ENCODE results near the gene MXRA5. TPM values are rescaled to one million over a fixed set of nuclear protein-coding genes. Genes with fewer than 3 reads are reported as not detected.
A peak's percentile ranks its signal among the peaks of the same experiment; 100 is the strongest.
"Not testable (repeated sequence)": the region's sequence is repeated elsewhere in the genome, so short reads cannot be mapped to it uniquely, and the experiment has no call there.

Gene MXRA5
- total RNA-seq, 2 experiments from 2014 or later = not detected

DNA sequence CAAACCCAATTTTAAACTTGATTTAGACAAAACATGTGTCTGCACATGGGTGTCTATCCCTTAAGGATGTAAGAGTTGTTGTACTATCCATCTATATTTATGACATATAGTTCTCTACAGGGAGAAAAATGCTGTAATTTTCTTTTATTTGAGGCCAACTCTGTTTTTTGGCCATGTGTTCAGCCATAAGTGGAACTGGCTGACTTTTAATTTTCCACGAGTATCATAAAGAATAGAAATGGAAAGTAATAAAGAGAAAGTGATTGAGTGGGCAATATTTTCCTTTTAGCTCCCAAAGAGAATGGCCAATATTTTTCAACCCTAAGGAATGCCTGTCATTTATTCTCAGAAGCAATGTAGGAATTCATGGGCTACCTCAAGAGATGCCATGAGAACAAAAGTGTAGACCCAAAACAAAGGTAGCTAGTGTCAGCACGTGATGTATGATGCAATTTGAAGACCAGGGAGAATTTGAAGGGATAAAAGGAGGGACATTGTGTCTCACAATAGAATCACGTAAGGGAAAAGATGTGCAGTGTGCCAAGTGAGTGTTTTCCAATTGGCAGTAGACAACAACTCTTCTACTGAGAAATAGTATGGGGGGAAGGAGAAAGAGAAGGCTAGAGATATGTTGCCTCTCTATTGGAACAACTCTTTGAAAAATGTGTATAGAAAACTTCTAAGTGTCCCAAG lies 27.8 kb upstream of the MXRA5 start:
- no peak for ATAC-seq
- H3K9me3 Mint-ChIP-seq (ENCODE audit: insufficient read depth) = no peaks in the 10 kb centered on the region

DNA sequence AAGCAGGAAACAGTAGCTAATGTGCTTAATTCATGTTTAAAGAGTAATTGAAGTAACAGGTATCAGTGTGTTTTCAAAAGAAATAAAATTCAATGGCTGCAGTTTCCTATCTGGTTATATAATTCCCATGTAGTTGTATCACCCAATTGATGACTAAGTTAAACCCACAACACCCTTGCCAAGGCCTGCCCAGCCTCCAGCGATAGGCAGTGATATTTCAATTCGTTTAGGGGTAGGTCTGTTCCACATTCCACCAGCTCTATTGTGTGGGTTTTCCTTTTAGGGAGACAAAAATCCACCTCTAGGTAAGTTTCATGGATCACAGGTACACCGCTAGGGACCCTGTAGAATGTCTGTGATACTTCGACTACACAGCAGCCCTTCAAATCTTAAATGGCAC lies 24.7 kb upstream of the MXRA5 start:
- H3K4me1 Mint-ChIP-seq (ENCODE audit: low read depth) = no peaks in the 10 kb centered on the region
- H3K9me3 Mint-ChIP-seq (ENCODE audit: insufficient read depth) = no peaks in the 10 kb centered on the region
- no peaks in the 10 kb centered on the region for H3K27me3 Mint-ChIP-seq (ENCODE audit: low read depth)
- H3K4me3 Mint-ChIP-seq = no peak overlapping the region
- H3K27ac Mint-ChIP-seq = no peak overlapping the region
- DNase-seq = no peak
- ChIA-PET CTCF (no interaction called here), POLR2A (no interaction called here)
- no peak for ATAC-seq
- no peaks in the 10 kb centered on the region for H3K36me3 Mint-ChIP-seq (ENCODE audit: low read depth)

More for the DNA sequence above, 27.8 kb upstream of the MXRA5 start:
- H3K4me1 Mint-ChIP-seq (ENCODE audit: low read depth) = no peaks in the 10 kb centered on the region
- POLR2A ChIA-PET = no interaction called here
- H3K27me3 Mint-ChIP-seq (ENCODE audit: low read depth) = no peaks in the 10 kb centered on the region
- no peak overlapping the region for H3K27ac Mint-ChIP-seq
- H3K36me3 Mint-ChIP-seq (ENCODE audit: low read depth) = no peaks in the 10 kb centered on the region
- DNase-seq = no peak
- H3K4me3 Mint-ChIP-seq = no peak overlapping the region
- CTCF ChIA-PET = no interaction called here

DNA sequence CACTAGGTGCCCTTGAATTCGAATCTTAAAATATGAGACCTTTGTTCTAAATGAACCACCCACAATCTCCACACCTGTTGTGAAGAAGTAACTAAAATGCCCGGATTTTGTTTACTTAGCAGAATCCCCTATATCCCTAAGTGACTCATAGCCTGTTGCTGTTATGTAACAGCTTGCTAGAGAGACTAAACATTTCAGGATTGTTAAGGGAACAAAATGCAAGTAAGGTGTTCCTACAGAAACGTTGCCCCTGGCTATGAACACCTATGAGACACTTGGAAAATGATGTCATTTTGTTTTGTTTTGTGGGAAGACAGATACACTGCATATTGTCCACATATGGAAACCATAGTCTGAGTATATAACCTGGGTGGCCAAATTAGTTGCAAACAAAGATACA lies 24.2 kb upstream of the MXRA5 start:
- H3K27ac Mint-ChIP-seq = no peak overlapping the region
- ATAC-seq (no peak), DNase-seq (no peak)
- POLR2A ChIA-PET = no interaction called here
- no peaks in the 10 kb centered on the region for H3K9me3 Mint-ChIP-seq (ENCODE audit: insufficient read depth)
- H3K27me3 Mint-ChIP-seq (ENCODE audit: low read depth) = no peaks in the 10 kb centered on the region
- no peaks in the 10 kb centered on the region for H3K36me3 Mint-ChIP-seq (ENCODE audit: low read depth)
- CTCF ChIA-PET = no interaction called here
- H3K4me3 Mint-ChIP-seq = no peak overlapping the region
- no peaks in the 10 kb centered on the region for H3K4me1 Mint-ChIP-seq (ENCODE audit: low read depth)

DNA sequence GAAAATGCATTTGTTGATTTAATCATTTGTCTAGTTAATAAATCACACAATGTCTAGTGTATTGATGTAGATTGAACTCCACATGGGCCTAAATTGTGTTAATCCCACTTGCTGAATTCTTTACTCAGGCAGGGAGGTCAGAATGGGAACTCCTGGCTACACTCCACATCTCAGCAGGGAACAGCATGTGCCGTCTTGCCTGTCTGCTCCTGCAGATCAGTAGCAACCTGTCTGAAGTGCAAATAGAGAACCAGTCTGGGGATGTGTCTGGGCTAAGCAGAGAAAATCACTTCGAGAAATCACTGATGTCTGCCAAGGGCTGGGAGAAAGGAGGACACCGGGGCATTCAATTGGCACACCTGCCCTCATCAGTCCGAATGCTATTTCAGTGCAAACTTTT lies 16.5 kb upstream of the MXRA5 start:
- no peak overlapping the region for H3K27ac Mint-ChIP-seq
- ATAC-seq (no peak), DNase-seq (no peak)
- H3K4me1 Mint-ChIP-seq (ENCODE audit: low read depth) = no peaks in the 10 kb centered on the region
- no peak overlapping the region for H3K4me3 Mint-ChIP-seq
- ChIA-PET CTCF (no interaction called here), POLR2A (no interaction called here)
- H3K27me3 Mint-ChIP-seq (ENCODE audit: low read depth) = no peaks in the 10 kb centered on the region
- no peaks in the 10 kb centered on the region for H3K36me3 Mint-ChIP-seq (ENCODE audit: low read depth)
- H3K9me3 Mint-ChIP-seq (ENCODE audit: insufficient read depth) = no peaks in the 10 kb centered on the region

DNA sequence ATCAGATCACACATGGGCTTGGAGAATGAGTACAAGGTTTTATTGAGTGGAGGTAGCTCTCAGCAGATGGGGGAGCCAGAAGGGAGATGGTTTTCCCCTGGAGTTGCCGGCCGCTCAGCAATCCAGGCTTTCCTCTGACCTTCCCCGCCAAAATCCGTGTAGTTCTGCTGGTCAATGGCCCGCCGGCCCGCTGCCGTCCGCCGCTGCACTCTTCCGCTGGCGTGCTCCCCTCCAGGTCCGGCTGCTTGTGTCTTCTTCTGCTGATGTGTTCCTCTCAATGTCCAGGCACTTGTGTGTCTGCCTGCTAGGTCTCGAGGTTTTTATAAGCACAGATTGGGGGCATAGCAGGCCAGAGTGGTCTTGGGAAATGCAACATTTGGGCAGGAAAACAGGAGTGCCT lies 14.4 kb upstream of the MXRA5 start:
- H3K4me1 Mint-ChIP-seq (ENCODE audit: low read depth) = no peaks in the 10 kb centered on the region
- H3K27ac Mint-ChIP-seq = no peak overlapping the region
- DNase-seq = no peak
- no peaks in the 10 kb centered on the region for H3K27me3 Mint-ChIP-seq (ENCODE audit: low read depth)
- H3K4me3 Mint-ChIP-seq = no peak overlapping the region
- H3K36me3 Mint-ChIP-seq (ENCODE audit: low read depth) = no peaks in the 10 kb centered on the region
- CTCF ChIA-PET = no interaction called here
- POLR2A ChIA-PET = no interaction called here
- H3K9me3 Mint-ChIP-seq (ENCODE audit: insufficient read depth) = no peaks in the 10 kb centered on the region
- ATAC-seq = no peak

DNA sequence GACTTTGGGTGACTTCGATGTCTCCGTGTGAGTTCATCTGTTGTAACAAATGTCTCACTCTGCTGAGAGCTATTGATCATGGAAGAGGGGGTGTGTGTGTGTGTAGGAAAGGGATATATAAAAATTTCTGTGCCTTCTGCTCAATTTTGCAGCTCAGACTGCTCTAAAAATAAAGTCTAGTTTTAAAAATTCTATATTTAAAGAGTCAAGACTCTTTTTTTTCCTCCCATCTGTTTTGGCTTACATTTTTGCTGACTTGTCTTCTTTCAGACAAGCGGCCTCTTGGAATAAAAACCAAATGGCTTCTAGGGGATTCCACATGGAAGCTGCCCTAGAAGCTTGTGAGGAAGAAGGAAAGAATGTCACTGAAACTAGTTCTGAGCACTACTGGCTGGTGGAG lies 6.3 kb upstream of the MXRA5 start:
- not testable (repeated sequence) for H3K4me3 Mint-ChIP-seq

DNA sequence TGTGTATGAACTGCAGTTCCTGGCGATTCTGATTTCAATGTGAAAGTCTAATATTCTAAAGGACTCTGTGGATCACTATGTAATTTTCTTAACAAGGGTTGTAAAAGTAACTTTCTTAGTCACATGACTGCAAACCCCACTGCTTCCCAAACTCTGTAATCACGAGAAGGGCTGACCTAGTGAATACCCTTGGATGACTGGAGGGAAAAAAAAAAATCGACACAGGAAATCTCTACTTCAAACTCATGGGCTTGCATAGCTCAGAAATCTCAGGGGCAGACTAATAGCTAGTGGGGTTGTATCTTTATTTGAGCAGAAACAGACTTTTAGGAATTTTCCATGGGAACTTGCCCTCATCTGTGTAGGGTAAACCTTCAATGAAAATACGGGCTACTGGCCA lies 4.8 kb upstream of the MXRA5 start:
- Mint-ChIP-seq H3K4me1 (ENCODE audit: low read depth) (no peaks in the 10 kb centered on the region), H3K9me3 (ENCODE audit: insufficient read depth) (no peaks in the 10 kb centered on the region), H3K27ac (no peak overlapping the region), H3K36me3 (ENCODE audit: low read depth) (no peaks in the 10 kb centered on the region), H3K27me3 (ENCODE audit: low read depth) (no peaks in the 10 kb centered on the region), H3K4me3 (no peak overlapping the region)
- POLR2A ChIA-PET = no interaction called here
- DNase-seq = no peak
- CTCF ChIA-PET = no interaction called here
- ATAC-seq = no peak

More for the DNA sequence above, 6.3 kb upstream of the MXRA5 start:
- H3K27me3 Mint-ChIP-seq (ENCODE audit: low read depth); CTCF ChIA-PET; H3K4me1 Mint-ChIP-seq (ENCODE audit: low read depth); DNase-seq; H3K9me3 Mint-ChIP-seq (ENCODE audit: insufficient read depth); H3K27ac Mint-ChIP-seq; H3K36me3 Mint-ChIP-seq (ENCODE audit: low read depth); ATAC-seq; POLR2A ChIA-PET: not testable (repeated sequence)

DNA sequence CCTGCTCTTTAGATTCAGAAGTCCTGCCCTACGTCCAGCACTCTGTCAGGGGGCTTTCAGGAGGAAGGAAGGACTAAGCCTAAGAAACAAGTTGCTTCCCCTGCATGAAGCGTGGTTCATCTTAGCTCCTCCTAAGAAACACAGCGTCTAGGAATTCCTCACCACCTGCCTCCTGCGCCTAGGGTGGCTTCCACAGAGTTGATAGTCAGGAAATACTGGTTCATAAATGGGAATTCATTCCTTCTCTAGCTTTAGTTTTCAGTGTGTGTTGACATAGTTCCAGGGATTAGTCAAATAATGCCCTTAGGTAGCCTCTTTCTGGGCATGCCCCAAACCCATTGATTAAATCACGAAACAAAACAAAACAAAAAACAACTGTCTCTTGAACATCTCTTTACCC lies 1.7 kb upstream of the MXRA5 start:
- ATAC-seq (no peak), DNase-seq (no peak)
- H3K27me3 Mint-ChIP-seq (ENCODE audit: low read depth) = peaks cover 2% of the 10 kb centered on the region
- no peaks in the 10 kb centered on the region for H3K36me3 Mint-ChIP-seq (ENCODE audit: low read depth)
- CTCF ChIA-PET = no interaction called here
- no peak overlapping the region for H3K27ac Mint-ChIP-seq
- H3K9me3 Mint-ChIP-seq (ENCODE audit: insufficient read depth) = no peaks in the 10 kb centered on the region
- H3K4me3 Mint-ChIP-seq = no peak overlapping the region
- POLR2A ChIA-PET = no interaction called here
- H3K4me1 Mint-ChIP-seq (ENCODE audit: low read depth) = no peaks in the 10 kb centered on the region

DNA sequence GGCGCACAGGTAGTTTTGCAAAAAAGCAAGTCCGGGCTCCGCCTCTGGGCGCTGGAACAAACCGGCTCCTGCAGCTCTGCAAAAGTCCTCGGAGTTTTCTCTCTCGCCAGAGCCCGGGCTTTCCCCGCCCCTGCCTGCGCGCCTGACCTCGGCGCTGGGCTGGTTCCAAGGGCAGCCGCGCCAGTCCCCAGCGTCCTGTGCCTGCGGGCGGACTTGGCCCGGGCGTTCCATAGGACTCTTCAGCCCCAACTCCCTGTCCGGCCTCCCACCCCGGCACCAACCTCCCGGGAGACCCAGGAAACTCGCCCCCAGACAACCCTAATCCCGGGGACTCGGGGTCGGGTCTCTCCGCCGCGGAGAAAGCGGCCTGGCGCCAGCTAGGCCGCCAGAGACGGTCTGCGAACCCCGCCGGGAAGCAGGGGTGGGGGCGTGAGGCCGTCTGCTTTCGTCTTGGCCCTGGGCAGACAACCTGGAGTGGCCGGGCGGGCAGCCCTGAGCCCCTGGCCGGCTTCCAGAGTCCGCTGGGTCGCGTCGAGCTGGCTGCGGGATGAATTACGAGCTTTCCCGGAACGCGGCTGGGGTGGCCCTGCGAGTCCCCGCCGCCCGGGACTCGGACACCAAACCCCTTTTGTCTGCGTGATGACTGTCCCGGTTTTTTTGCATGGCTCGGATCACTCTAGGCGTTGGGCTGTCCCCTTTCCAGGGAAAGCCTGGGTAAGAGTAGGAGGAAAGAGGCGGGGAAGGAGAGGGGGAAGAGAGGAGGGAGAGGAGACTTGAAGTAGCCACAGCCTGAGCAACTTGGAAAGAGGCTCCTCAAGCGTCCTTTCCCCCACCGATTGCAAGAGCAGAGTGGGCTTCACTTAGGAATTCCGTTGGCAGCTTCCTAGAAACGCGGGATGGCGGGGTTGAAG lies 916 bp downstream of the MXRA5 start:
- DNase-seq = no peak
- H3K27ac Mint-ChIP-seq = no peak overlapping the region
- ChIA-PET CTCF (no interaction called here), POLR2A (no interaction called here)
- H3K27me3 Mint-ChIP-seq (ENCODE audit: low read depth) = peaks cover 2% of the 10 kb centered on the region
- H3K9me3 Mint-ChIP-seq (ENCODE audit: insufficient read depth) = no peaks in the 10 kb centered on the region
- no peaks in the 10 kb centered on the region for H3K36me3 Mint-ChIP-seq (ENCODE audit: low read depth)
- H3K4me1 Mint-ChIP-seq (ENCODE audit: low read depth) = no peaks in the 10 kb centered on the region
- ATAC-seq = no peak
- H3K4me3 Mint-ChIP-seq = no peak overlapping the region

DNA sequence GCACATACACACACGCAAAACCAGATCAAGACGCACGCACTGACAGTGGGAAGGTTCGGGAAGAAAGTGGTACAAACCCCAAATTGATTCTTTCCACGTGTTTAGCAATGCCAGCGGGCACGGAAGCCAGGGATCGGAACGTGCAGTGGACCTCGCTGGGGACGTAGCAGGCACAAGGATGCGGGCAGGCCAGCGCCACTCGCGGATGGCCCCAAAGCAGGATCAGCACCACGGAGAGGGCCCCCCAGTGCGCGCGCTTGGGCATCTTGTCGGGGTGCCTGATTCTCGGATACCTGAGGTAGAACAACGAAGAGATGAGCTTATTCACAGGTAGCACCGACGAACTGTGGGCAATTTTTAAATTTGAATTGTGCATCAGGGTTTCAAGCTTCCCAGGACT lies 2.9 kb downstream of the MXRA5 start:
- ATAC-seq; POLR2A ChIA-PET; H3K4me3 Mint-ChIP-seq; H3K27me3 Mint-ChIP-seq (ENCODE audit: low read depth); H3K27ac Mint-ChIP-seq; CTCF ChIA-PET; H3K9me3 Mint-ChIP-seq (ENCODE audit: insufficient read depth); H3K4me1 Mint-ChIP-seq (ENCODE audit: low read depth); DNase-seq; H3K36me3 Mint-ChIP-seq (ENCODE audit: low read depth): not testable (repeated sequence)

DNA sequence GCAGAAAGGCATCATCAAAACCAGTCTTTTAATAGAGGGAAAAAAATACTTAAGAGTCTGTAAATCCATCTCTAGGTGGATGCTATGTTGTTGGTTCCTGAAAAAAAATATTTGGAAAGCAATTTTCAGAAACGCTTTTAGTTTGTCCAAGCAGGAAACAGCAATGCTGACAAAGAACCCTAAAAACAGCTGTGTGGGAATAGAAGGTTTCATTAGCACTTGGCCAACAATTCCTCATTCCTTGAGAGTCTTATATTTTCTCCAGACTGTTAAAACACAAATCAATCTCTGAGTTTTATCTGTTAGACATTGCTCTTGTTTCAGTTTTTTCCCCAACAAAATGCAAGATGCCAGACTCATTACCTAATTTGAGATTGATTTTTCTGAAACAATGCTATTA lies 6.4 kb downstream of the MXRA5 start:
- DNase-seq (no peak), ATAC-seq (no peak)
- CTCF ChIA-PET = no interaction called here
- POLR2A ChIA-PET = no interaction called here
- Mint-ChIP-seq H3K27ac (no peak overlapping the region), H3K4me1 (ENCODE audit: low read depth) (no peaks in the 10 kb centered on the region), H3K36me3 (ENCODE audit: low read depth) (no peaks in the 10 kb centered on the region), H3K4me3 (no peak overlapping the region), H3K9me3 (ENCODE audit: insufficient read depth) (no peaks in the 10 kb centered on the region), H3K27me3 (ENCODE audit: low read depth) (peaks cover 2% of the 10 kb centered on the region)

DNA sequence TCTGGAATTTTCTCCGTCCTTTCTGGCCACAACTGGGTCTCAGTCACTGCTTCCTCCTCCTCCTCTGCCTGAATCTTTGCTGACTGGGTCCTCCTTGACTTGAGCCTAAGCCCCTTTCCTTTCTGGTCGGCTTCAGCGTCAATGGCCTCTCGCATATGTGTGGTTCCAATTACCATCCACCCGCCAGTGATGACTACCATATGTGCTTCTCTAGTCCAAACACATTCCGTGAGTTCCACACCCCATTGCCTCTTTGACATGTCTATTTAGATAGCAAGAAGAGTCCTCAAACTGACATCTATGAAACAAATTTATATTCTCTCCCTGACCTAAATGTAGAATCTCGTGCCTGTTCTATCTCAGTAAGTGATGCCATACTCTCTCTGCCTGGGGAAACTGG lies 19.8 kb downstream of the MXRA5 start:
- peak; percentile 20 for DNase-seq
- Mint-ChIP-seq H3K27me3 (ENCODE audit: low read depth) (no peaks in the 10 kb centered on the region), H3K36me3 (ENCODE audit: low read depth) (no peaks in the 10 kb centered on the region), H3K9me3 (ENCODE audit: insufficient read depth) (no peaks in the 10 kb centered on the region), H3K4me1 (ENCODE audit: low read depth) (no peaks in the 10 kb centered on the region), H3K4me3 (no peak overlapping the region), H3K27ac (no peak overlapping the region)
- POLR2A ChIA-PET = no interaction called here
- CTCF ChIA-PET = no interaction called here
- no peak for ATAC-seq

Data from activated CD8-positive, alpha-beta T cell treated with anti-CD3 and anti-CD28 coated beads, Interleukin-2, amount 10 ng/mL, durations not matched to agents 7 days and 5 days (primary cell).